ENCODE measurements around the gene STAB2.

Gene STAB2

GRCh38 chr12:103748002-103748401, 160.9 kb downstream of the STAB2 start:
- DNase-seq (ENCODE audit: low read depth) = no peak

GRCh38 chr12:103748875-103749274, 161.8 kb downstream of the STAB2 start:
- DNase-seq (ENCODE audit: low read depth) = no peak

GRCh38 chr12:103751171-103751570, 164.1 kb downstream of the STAB2 start:
- no peak for DNase-seq (ENCODE audit: low read depth)

- DNase-seq (ENCODE audit: low read depth) = no peak
Measured at GRCh38 chr12:103751600-103751999, 164.5 kb downstream of the STAB2 start.

- no peak for DNase-seq (ENCODE audit: low read depth)
Measured at GRCh38 chr12:103755425-103755824, 168.4 kb downstream of the STAB2 start.

GRCh38 chr12:103756443-103756842, 169.4 kb downstream of the STAB2 start:
- no peak for DNase-seq (ENCODE audit: low read depth)

- DNase-seq (ENCODE audit: low read depth) = no peak
Measured at GRCh38 chr12:103757248-103757647, 170.2 kb downstream of the STAB2 start.

GRCh38 chr12:103758310-103759089, 171.4 kb downstream of the STAB2 start:
- DNase-seq (ENCODE audit: low read depth) = no peak

- no peak for DNase-seq (ENCODE audit: low read depth)
Measured at GRCh38 chr12:103762473-103762872, 175.4 kb downstream of the STAB2 start.

GRCh38 chr12:103765322-103765721, 178.2 kb downstream of the STAB2 start:
- DNase-seq (ENCODE audit: low read depth) = no peak

GRCh38 chr12:103766028-103766427, 179.0 kb downstream of the STAB2 start:
- DNase-seq (ENCODE audit: low read depth) = no peak

GRCh38 chr12:103768467-103769123, 181.5 kb downstream of the STAB2 start:
- DNase-seq (ENCODE audit: low read depth) = no peak

- no peak for DNase-seq (ENCODE audit: low read depth)
Measured at GRCh38 chr12:103769240-103769945, 182.3 kb downstream of the STAB2 start.

GRCh38 chr12:103771466-103771865, 184.4 kb downstream of the STAB2 start:
- DNase-seq (ENCODE audit: low read depth) = no peak

GRCh38 chr12:103772367-103773108, 185.5 kb downstream of the STAB2 start:
- DNase-seq (ENCODE audit: low read depth) = no peak

- DNase-seq (ENCODE audit: low read depth) = no peak
Measured at GRCh38 chr12:103773109-103773910, 186.2 kb downstream of the STAB2 start.

GRCh38 chr12:103774977-103775560, 188.0 kb downstream of the STAB2 start:
- DNase-seq (ENCODE audit: low read depth) = no peak

- DNase-seq (ENCODE audit: low read depth) = no peak
Measured at GRCh38 chr12:103778781-103779180, 191.7 kb downstream of the STAB2 start.

- no peak for DNase-seq (ENCODE audit: low read depth)
Measured at GRCh38 chr12:103779410-103780092, 192.5 kb downstream of the STAB2 start.

- DNase-seq (ENCODE audit: low read depth) = no peak
Measured at GRCh38 chr12:103780093-103780440, 193.0 kb downstream of the STAB2 start.

GRCh38 chr12:103780992-103781391, 193.9 kb downstream of the STAB2 start:
- DNase-seq (ENCODE audit: low read depth) = no peak

Measured in T-helper 22 cell (primary cell).